Measurements from ENCODE around the gene CREB5. TPM values are rescaled to one million over a fixed set of nuclear protein-coding genes. Genes with fewer than 3 reads are reported as not detected.

The CREB5 gene
- total and polyA plus RNA-seq, 2 of the 8 experiments (the other 6 are each of a cell fraction or from before 2014, with no cell fraction given): 2.4 to 2.7 TPM

- no peak for TF ChIP-seq E2F6 (IDR thresholded peaks at IDR 0.05)
Measured at GRCh38 chr7:28565980-28566379, 153.7 kb downstream of the CREB5 start (continued).
